Measurements from ENCODE around the gene RNU2-1. TPM values are rescaled to one million over a fixed set of nuclear protein-coding genes. Genes with fewer than 3 reads are reported as not detected.
"Not testable (repeated sequence)": the region's sequence is repeated elsewhere in the genome, so short reads cannot be mapped to it uniquely, and the experiment has no call there.

The RNU2-1 gene
- not detected in 2 replicates for total RNA-seq (2014; rRNA removed; shearing (Covaris generic))
- polyA plus RNA-seq (2015; cell fraction: cytosol; rRNA removed): not detected in 2 replicates
- not detected in 2 replicates for polyA plus RNA-seq (2015; cell fraction: nucleus; rRNA removed)

GRCh38 chr17:43233877-43234276, at the start of gene RNU2-1:
RNU2-1 (minus strand) TSS chr17:43233977.
- not testable (repeated sequence) for DNase-seq (ENCODE audit: low read depth)

- DNase-seq (ENCODE audit: low read depth): not testable (repeated sequence)
Observed at GRCh38 chr17:43272914-43273313, 39.1 kb upstream of the RNU2-1 start.

DNA sequence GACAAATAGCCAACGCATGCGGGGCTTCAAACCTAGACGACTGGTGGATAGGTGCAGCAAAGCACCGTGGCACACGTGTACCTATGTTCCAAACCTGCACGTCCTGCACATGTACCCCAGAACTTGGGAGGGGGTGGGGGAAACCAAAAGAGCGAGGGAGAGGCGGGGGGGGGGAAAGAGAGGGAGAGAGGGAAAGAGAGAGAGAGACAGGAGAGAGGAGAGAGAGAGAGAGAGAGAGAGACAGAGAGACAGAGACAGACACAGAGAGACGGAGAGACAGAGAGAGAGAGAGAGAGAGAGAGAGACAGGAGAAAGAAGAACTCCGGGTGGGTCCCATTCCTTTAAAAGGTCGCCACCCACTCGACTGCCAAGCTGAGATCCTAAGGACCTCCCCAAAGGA, 38.7 kb upstream of the RNU2-1 start:
- DNase-seq (ENCODE audit: low read depth): not testable (repeated sequence)

DNA sequence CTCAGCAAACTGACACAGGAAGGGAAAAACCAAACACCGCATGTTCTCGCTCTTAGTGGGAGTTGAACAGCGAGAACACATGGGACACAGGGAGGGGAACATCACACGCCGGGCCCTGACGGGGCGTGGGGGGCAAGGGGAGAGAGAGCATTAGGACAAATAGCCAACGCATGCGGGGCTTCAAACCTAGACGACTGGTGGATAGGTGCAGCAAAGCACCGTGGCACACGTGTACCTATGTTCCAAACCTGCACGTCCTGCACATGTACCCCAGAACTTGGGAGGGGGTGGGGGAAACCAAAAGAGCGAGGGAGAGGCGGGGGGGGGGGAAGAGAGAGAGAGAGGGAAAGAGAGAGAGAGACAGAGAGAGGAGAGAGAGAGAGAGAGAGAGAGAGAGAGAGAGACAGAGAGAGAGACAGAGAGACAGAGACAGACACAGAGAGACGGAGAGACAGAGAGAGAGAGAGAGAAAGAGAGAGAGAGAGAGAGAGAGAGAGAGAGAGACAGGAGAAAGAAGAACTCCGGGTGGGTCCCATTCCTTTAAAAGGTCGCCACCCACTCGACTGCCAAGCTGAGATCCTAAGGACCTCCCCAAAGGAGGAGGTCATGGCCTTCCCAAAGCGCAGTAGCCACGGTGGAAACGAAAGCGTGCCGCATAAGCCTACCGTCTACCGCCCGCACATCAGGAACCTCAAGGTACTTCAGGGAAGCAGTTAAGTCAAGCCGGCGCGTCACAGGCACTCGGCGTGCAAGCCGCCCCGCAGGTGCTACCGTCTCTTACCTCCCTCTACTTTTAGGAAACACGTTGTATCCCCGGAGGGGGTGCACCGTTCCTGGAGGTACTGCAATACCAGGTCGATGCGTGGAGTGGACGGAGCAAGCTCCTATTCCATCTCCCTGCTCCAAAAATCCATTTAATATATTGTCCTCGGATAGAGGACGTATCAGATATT, 37.1 kb upstream of the RNU2-1 start:
- not testable (repeated sequence) for DNase-seq (ENCODE audit: low read depth)

GRCh38 chr17:43246456-43246855, 12.7 kb upstream of the RNU2-1 start:
- DNase-seq (ENCODE audit: low read depth): not testable (repeated sequence)

GRCh38 chr17:43240596-43241352, 7.0 kb upstream of the RNU2-1 start:
- not testable (repeated sequence) for DNase-seq (ENCODE audit: low read depth)

GRCh38 chr17:43239597-43239996, 5.8 kb upstream of the RNU2-1 start:
- DNase-seq (ENCODE audit: low read depth): not testable (repeated sequence)

GRCh38 chr17:43233263-43233662, 514 bp downstream of the RNU2-1 start:
- not testable (repeated sequence) for DNase-seq (ENCODE audit: low read depth)

DNA sequence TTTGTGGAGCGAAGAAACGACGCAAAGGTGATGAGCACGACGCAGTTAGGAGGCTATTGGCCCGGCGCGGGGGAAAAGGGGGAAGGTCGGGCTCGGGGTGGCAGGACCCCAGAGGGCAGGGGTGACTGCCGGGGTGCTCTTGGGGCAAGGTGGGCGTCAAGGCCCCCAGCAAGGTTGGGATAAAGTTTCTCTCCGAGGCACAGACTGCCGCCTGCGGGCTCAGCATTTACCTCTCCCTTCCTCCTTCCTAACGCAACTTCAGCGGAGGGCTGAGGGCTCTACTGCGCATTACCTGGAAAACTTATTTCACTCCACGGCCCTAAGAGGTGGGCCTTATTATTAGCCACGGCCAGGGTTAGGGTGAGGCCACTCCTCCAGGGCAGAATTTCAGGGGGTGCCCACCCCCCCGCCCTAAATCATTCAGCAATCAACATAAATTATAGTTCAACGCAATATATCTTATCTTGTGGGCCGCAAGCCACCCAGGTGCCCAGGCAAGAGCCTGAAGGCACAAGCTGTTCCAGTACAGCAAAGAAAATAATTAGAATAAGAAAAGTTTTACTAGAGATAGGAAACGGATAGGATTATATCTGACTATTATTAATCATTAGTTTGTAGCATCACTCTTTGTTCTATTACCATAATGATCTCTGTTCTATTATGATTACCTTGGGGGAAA, 1.6 kb downstream of the RNU2-1 start:
- not testable (repeated sequence) for DNase-seq (ENCODE audit: low read depth)

GRCh38 chr17:43231205-43232020, 2.4 kb downstream of the RNU2-1 start:
- DNase-seq (ENCODE audit: low read depth): not testable (repeated sequence)

- not testable (repeated sequence) for DNase-seq (ENCODE audit: low read depth)
Observed at GRCh38 chr17:43228020-43228782, 5.6 kb downstream of the RNU2-1 start, which contains the start of gene CCDC200. CCDC200 (minus strand) TSS chr17:43228623; CDS start chr17:43228554, 69 bp downstream.

- DNase-seq (ENCODE audit: low read depth): no peak
Observed at GRCh38 chr17:43226393-43226792, 7.4 kb downstream of the RNU2-1 start.

GRCh38 chr17:43224146-43224705, 9.6 kb downstream of the RNU2-1 start:
- no peak for DNase-seq (ENCODE audit: low read depth)

DNA sequence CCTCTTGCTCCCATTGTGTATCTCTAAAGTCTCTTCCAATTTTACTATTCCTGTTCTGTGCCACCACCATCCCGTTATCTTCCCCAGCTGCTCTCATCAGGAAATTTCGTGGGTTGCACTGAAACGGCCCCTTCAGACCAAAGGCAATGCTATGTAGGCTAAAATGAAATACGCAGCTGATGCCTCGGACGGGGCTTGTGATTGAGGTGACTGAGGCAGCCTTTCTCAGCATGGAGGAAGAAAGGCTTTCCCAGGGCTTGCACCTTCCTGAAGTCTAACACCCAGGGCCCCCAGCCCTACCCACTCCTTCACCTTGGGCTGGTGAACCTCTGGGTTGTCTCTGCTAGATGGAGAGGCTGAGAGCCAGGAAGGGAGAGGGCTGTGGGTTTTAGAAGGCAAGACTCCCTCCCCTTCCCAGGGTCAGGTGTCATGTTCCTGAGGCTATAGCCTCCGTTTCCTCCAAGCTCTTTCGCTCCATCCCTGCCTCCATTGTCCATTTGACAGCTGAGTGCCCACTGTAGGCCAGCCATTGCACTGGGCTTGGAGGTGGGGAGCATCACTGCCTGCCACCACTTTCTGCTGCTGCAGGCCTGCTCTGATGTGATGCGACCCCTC, 13.2 kb downstream of the RNU2-1 start:
- no peak for DNase-seq (ENCODE audit: low read depth)

GRCh38 chr17:43219746-43220380, 13.9 kb downstream of the RNU2-1 start:
- DNase-seq (ENCODE audit: low read depth): no peak

DNA sequence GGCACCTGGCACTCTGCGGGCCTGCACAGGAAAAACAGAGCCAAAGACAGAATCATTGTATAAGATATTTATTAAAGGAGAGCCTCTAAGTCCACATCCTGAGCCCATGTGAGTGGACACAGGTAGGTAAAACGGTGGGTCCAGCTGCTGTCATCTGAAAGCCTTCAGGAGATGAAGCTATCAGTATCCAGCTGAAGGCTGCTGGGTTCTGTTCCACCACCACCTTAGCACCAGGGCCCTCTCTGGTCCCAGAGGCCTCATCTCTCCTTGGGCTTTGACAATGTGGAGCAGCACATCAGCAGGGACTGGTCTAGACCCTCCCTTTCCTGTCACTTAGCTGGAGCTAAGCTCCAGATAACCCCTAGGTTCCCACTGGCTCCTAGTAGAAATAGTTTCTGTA, 14.8 kb downstream of the RNU2-1 start:
- DNase-seq (ENCODE audit: low read depth): no peak

DNA sequence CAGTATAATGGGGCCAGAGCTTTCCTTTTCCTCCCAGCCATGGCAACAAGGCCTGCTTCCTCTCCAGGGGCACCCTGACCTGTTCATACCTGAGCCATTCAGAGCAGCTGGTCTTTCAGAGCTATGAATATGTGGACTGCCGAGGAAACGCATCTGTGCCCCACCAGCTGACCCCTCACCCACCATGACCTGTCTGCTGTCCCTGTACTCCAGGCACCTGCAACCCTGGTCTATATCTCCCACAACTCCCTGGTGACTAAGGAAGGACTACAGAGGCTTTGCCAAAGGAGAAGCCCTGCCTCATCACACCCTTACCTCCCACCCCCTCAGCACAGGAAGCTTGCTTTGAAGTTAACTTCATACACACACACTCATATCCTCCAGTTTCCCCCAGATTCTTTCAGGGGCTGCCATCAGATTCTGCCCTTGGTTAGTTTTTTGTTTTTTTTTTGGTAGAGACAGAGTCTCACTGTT, 16.1 kb downstream of the RNU2-1 start:
- DNase-seq (ENCODE audit: low read depth): peak; percentile 17

Measured in HT1080 (cell line).